NB4 (cell line): ENCODE results near the gene LLGL1.

Source experiments
- CTCF ChIP-seq: IDR thresholded peaks from one replicate; pipeline ENCODE4 v1.5.1; 2012; ENCODE audit warnings: low read depth, low read length
- MAX ChIP-seq: IDR thresholded peaks from 2 replicates; pipeline ENCODE4 v1.6.1; 2011; ENCODE audit warnings: low read depth, low read length
- MYC ChIP-seq: IDR thresholded peaks from 2 replicates; pipeline ENCODE4 v1.6.1; 2011; ENCODE audit warnings: low read depth, low read length
- POLR2A ChIP-seq: IDR thresholded peaks from 2 replicates; pipeline ENCODE4 v1.6.1; 2011; ENCODE audit warnings: mild to moderate bottlenecking; ENCODE audit not compliant: insufficient read length; ENCODE audit errors: extremely low read depth

DNA sequence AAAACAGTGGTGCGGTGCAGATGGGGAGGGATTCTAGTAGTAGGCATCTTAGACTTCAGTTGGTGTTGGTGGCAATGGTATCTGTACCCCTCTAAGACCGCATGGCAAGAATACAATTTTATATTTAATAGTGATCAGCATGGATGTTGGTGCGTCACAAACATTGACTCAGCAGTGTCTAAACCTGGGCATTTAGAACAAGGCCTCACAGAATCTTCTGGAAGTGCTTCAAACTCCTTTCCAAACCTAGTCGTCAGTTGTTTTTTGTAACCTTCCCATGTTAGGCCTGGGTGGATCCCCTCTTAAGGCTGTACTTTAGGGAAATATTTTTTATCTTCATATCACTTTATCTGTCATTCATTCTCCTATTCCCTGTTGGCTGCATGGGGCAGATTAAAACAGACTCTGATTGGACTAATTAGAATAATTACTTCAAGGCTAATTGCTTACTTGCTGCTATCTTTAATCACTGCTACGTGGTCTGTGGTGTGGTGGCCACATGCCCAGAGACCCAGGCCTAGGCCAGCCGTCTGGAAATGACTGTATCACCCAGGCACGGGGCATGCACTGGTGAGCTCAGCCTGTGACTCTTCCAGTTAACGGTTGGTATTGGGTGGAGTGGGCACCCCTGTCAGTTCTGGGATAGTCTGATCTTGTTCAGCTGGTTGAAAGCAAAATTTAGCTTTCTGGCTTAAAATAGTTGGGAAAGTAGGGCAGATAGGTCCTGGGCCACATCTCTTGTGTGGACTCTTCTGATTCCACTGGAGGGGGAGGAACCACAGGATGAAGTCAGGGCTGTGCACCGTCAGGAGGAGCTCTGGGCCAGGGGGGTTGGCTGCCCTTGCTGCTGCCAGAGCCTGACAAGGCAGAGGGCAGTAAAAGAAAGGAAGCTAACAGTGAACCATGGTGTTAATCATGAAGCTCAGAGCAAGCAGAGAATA, 37.3 kb upstream of the LLGL1 start:
- no peak for TF ChIP-seq CTCF
- TF ChIP-seq POLR2A: no peak
- TF ChIP-seq MAX: no peak
- no peak for TF ChIP-seq MYC
